Raji (cell line): Measurements from ENCODE around the gene DIS3L2.
A peak's percentile ranks its signal among the peaks of the same experiment; 100 is the strongest.

Source experiments
- POLR2A ChIP-seq: IDR thresholded peaks from 2 replicates; pipeline ENCODE4 v1.6.1; 2011; ENCODE audit warnings: low read depth, low read length, control low read depth; ENCODE audit not compliant: insufficient read depth

Gene DIS3L2, protein sequence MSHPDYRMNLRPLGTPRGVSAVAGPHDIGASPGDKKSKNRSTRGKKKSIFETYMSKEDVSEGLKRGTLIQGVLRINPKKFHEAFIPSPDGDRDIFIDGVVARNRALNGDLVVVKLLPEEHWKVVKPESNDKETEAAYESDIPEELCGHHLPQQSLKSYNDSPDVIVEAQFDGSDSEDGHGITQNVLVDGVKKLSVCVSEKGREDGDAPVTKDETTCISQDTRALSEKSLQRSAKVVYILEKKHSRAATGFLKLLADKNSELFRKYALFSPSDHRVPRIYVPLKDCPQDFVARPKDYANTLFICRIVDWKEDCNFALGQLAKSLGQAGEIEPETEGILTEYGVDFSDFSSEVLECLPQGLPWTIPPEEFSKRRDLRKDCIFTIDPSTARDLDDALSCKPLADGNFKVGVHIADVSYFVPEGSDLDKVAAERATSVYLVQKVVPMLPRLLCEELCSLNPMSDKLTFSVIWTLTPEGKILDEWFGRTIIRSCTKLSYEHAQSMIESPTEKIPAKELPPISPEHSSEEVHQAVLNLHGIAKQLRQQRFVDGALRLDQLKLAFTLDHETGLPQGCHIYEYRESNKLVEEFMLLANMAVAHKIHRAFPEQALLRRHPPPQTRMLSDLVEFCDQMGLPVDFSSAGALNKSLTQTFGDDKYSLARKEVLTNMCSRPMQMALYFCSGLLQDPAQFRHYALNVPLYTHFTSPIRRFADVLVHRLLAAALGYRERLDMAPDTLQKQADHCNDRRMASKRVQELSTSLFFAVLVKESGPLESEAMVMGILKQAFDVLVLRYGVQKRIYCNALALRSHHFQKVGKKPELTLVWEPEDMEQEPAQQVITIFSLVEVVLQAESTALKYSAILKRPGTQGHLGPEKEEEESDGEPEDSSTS

DNA sequence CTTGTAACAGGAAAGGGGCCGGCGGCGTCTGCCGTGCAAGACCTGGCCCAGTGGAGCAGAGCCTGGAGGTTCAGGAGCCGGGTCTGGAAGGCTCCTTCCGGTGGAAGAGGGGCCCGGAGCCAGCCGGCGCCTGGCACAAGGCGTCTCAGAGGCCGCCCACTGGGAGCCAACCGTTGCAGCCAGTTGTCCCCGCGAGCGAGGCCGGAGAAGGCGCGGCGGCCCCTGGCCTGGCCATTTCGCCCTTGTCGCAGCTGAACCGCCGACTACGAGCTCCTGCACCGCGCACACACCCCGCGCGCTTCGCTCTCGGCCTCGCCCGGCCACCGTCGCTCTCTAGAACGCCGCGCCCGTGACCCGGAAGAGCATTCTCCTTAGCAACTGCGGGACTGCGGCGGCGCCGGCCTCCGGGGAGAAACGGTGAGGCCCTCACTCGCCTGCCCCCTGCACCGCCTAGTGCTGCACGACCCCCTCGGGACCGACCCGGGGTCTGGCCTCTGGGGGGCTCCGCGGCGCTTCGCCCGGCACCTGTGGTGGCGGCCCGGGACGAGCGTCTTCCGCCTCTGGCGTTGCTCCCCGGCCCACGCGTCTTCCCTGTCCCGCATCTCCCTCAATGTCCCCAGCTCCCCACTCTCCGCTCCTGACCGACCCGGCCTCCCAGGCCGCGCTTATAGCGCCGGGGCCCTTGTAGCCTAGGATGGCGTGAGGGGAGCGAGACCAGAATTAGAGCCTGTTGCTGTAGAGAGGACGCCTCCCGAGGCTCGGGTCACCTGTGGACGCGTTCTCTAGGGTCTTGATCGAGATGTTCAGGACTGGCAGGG, at the start of gene DIS3L2:
TSS of gene DIS3L2 (plus strand) at position 365 of the 818 bp plus-strand sequence. CDS start 53,215 bp downstream, outside the sequence.
- TF ChIP-seq POLR2A: peak; percentile 70

DNA sequence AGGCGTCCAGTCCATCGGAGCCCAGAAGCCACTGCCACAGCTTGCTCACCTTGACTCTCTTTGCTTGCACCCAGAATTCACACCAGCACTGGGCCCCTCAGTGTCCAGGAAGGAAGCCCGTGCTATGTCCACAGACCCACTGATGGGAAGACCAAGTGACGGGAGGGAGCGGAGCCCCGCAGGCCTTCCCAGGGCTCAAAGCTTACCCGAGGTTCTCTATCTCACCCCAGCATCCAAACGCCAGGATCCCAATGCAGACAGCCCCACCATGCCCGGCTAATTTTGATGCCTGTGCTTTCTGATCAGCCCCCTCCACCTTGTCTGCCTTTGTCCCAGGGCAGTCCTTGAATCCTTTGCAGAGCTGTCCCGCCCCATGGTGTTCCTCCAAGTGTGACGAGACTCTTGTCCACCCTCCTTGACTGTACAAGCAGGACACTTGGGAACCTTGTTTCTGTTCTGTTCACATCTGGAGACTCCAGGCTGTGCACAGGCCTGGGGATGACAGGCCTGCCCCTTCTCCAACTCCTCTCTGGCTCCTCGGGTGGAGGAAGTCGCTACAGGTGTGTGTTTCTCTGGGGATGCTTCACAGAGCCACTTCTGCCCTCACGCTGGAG, 47.3 kb upstream of the DIS3L2 start:
- no peak for TF ChIP-seq POLR2A

DNA sequence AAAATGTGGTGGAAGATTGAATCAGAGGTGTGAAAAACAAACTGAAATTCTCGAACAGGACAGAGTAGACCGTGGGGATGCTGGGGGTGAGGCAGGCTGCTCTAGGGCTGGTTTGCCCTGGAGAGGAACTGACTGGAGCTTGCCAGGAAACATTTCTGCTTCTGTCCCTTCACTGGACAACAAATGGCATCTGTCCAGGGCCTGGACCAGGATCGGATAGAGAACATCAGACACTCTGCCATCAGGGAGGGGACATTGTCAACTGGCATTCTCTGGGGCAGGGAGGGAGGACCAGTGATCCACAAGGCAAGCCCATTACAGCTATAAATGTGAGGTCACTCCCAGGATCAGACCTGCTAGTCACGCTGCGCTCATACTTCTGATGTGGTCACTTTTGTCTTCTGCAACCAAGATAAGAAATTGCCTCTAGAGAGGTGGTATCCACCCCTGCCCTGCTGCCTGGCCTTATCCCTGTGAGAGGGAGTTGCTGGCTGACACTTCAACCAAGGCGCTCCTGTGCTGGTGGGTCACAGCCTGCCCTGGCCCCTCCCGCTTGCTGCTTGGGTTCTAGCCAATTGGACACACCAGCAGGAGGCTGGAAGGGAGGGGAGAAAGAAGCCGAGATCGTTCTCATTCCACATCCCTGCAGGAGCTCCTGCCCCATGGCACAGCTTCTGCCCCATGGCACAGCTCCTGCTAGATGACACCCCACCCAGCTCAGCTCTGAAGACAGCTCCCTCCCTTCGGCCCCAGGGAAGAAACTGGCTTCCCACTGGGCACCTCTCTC, 44.0 kb upstream of the DIS3L2 start:
- TF ChIP-seq POLR2A: no peak

DNA sequence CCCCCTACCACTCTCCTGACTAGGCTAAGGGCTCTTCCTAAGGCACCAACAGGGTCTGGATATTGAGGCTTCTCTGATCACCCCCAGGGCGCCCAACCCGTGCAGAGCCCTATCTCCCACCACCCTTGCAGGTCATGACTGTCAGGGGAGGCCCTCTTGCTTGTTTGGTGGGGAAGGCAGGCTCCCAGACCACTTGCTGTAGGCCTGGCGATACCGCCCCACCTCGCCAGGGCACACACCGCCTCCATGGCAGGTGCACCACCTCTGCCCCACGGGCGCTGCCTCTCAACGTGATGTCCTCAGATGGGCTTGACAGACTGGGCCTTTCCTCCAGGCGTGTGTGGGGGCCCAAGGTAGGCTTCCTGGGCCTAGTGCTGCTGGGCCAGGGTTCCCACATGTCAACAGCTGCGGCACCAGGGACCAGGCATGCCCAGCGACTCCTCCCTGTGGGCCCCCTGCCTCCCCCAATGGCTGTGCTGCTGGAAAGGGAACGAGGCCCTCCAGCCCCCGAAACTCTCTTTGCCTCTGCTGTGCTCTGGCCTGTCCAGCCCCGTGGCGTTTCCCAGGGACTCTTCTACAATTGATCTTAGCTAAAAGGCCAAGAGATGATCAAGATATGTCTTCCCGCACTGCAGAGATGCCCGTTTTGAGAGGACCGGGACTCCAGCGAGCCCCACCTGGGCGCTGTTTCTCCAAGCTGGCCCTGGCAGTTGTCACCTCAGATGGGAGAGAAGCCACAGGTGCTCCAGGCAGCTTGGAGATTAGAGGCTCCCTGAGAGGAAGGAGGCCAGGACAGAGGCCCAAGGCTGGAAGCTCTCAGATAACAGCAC, 42.8 kb upstream of the DIS3L2 start:
- no peak for TF ChIP-seq POLR2A

DNA sequence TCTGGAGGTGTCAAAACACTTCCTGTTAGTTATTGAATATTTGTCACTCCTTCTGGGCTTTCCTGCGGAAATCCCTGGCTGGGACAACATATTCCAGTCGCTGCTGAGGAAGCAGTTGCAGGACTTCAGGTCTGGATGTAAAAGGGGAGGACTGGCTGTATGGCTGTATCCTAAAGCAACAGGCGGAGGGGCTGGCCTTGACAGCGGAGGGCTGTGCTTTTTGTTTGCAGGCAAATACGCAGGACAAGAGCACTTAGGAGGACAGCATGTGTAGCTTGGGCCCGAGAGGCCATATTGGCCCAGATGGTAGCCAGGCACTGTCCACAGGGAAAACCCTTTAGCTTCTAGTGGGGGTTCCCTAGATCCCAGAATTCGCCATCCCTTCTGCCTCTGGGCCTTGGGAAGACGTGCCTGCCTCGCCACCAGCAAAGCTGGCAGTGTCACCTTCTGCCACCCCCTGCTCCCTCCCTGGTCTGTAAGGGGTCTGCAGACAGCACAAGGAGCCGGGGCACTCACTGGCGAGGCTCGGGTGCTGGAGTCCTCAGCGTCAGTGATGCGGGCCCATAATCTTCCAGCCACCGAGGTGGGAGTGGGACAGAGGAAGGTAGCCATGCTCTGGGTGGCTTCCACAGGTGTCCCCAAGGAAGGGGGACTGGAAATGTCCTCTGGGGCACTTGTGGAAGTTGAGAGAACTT, 42.0 kb upstream of the DIS3L2 start:
- TF ChIP-seq POLR2A: no peak

DNA sequence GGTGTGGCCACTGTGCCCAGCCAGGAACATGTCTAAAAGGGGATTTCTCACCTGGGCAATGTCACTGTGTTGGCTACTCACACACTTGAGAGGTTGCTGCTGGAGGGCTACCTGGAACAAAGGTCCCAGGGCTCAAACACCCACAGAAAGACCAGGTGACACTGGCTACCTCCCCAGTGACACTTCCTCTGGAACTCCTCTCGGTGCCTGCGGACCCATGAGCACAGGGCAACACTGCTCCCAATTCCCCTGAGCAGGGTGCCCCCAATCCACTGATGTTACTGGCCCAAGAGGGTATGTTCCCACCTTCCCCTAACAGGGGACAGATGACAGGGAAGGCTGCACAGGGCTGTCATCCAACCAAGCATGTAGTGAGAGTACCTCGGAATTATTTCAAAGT, 41.1 kb upstream of the DIS3L2 start:
- no peak for TF ChIP-seq POLR2A

DNA sequence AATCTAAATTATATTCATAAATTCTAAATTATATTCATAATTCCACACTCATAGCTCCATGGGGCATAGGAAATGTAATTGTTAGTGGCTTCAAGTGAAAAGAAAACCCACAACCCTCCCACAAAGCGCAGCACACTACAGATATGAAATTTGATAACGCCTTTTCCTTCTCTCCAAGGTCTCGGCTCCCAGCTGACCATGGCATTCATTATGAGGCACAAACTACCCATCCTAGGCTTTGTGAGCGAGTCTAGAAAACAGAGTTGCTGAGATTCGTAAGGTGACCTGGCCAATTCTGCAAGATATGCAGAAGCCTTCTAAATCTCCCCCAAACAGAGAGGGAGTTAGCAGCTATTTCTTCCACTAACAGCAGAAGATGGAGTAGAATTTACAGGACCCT, 40.7 kb upstream of the DIS3L2 start:
- TF ChIP-seq POLR2A: no peak

DNA sequence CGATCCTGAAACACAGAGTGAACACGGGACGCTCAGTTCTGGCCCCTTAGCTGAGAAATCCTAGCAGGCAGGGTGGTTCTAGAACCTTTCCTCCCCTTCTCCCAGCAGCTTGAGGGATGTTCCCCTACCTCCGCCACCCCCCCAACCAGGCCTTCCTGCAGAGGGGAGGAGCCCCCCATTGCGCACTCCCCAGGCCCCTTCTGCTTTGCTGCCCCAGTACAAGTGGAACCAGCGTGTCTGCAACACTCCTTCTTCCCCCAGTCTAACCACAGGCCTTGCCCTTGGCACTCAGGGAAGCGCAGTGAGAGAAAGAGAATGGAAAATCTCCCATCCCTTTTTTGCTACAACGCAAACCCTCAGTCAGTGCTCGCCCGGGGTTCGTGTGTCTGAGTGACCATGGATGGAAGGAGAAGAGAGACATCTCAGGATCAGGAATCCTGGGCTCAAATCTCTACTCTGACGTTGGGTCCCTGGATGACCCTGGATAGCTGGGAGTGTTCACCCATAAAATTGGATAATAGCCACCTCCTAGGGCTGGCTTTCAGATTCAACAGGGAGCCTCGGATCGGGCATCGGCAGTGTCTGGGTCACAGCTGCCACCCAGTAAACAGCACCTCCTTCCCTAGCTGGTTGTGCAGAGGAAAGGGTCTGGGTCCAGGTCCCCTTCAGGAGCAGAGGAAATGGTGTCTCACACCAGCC, 39.1 kb upstream of the DIS3L2 start:
- no peak for TF ChIP-seq POLR2A

DNA sequence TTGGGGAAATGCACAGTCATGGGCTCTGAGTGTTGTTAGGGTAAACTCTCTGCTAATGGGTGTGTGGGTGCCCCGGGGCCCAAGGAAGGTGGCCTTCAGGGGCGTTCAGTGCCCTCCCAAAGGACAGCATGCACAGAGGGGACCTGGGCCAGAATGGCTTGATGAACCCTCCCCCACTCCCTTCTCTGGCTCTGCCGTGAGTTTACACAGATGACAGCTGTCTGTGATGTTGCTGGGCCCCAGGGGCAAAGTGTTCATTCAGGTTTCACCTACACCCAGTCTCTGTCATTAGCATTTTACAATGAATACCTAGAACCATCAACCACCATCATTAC, 38.5 kb upstream of the DIS3L2 start:
- no peak for TF ChIP-seq POLR2A

DNA sequence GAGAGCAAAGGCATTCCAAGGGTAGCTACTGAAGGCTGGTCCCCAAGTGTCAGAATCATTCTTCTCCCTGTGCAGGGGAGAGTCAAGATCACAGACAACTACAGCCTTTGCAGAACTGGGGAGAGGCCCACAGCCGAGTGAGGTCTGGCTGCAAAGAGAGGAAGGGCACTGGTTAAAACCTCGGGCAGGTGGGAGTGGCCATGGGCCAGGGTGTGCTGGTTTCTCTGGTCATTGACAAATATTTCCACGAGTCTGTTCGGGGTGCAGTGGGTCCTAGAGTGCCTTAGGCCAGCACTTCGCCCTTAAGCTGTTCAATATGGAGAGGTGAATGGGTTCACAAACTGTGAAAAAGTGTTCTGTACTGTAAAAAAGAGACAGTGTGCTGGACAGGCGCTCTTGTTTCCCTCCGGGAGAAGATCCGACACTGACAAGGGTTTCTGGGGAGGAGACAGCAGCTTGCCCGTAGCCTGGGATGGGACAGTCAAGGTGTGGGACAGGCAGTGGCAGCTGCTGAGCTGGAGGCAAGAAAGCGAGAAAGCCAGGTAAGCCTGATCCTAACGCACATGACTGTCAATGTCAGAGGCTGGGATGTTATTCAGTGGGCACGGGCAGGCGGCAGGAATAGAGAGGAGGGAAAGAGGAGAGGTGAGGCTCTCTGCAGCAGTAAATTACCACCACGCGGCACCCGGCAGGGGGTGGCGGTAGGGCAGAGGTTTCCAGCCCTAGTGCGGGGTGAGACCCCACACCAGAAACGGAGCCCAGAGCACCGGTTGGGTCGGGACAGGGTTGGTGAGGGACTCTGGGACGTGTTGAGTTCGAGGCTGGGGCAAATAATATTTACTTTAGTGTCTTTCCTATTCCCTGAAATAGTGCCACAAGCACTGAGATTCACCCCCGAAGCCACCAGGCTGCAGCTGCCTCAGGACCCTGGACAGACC, 37.3 kb upstream of the DIS3L2 start:
- TF ChIP-seq POLR2A: no peak

DNA sequence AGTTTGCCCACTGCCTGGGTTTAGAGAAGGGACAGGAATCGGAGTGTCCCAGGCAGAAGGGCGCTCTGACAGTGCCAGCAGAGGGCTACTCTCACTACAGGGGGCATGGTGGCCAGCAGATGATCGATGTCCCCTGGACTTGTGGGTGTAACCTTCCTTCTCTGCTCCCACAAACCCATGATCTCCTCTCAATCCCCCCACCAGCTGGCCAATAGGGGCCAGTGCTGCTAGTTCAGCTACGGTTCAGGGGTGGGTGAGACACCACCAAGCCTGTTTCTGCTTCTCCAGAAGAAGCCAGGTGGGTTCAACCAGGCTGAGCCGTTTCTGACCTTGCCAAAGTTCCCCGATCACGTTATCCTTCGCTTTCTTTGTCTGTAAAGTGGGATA, 36.6 kb upstream of the DIS3L2 start:
- TF ChIP-seq POLR2A: no peak
